GM23338 (cell line): ENCODE data around the gene DLGAP4. TPM values are rescaled to one million over a fixed set of nuclear protein-coding genes. Genes with fewer than 3 reads are reported as not detected.

Source experiments
- ATAC-seq: fragments of 200-7000 bp; cut with Tn5 transposase; 3 replicates; pipeline ENCODE4 v1.9.1; 2020
- DNase-seq: peaks from one replicate; pipeline ENCODE4 v3.0.0-alpha.2; 2015; ENCODE audit warnings: low spot score
- H2AFZ ChIP-seq: fragments of 200-600 bp; sonication (generic); 2 replicates; pipeline ENCODE4 v1.8.0; 2016; ENCODE audit warnings: antibody characterized with exemption, mild to moderate bottlenecking, moderate library complexity
- H3F3A ChIP-seq: fragments of 200-600 bp; sonication (generic); replicated peaks from 2 replicates; pipeline ENCODE4 v1.8.0; 2017; ENCODE audit warnings: antibody characterized with exemption, mixed run types, low read depth
- H3K27ac ChIP-seq: fragments of 200-600 bp; sonication (generic); 2 replicates; pipeline ENCODE4 v1.6.1; 2016; ENCODE audit warnings: low read depth
- H3K27me3 ChIP-seq: fragments of 200-600 bp; sonication (generic); 2 replicates; pipeline ENCODE4 v1.8.0; 2016; ENCODE audit warnings: mild to moderate bottlenecking, mixed run types, moderate library complexity; ENCODE audit not compliant: insufficient read depth
- H3K36me3 ChIP-seq: fragments of 200-600 bp; sonication (generic); 2 replicates; pipeline ENCODE4 v1.8.0; 2016; ENCODE audit warnings: mild to moderate bottlenecking; ENCODE audit not compliant: insufficient read depth
- H3K4me1 ChIP-seq: fragments of 200-600 bp; sonication (generic); 2 replicates; pipeline ENCODE4 v1.8.0; 2016; ENCODE audit warnings: mild to moderate bottlenecking, moderate library complexity; ENCODE audit not compliant: insufficient read depth
- H3K4me2 ChIP-seq: fragments of 200-600 bp; sonication (generic); 2 replicates; pipeline ENCODE4 v1.7.1; 2017; ENCODE audit warnings: mixed run types
- H3K4me3 ChIP-seq: fragments of 200-600 bp; sonication (generic); 2 replicates; pipeline ENCODE4 v1.6.1; 2016; ENCODE audit warnings: mixed run types
- H3K79me2 ChIP-seq: fragments of 200-600 bp; sonication (generic); replicated peaks from 2 replicates; pipeline ENCODE4 v1.8.0; 2017; ENCODE audit warnings: mild to moderate bottlenecking; ENCODE audit not compliant: insufficient read depth
- H3K9me2 ChIP-seq: fragments of 200-600 bp; sonication (generic); 2 replicates; pipeline ENCODE4 v1.8.0; 2017; ENCODE audit not compliant: insufficient read depth
- H4K20me1 ChIP-seq: fragments of 200-600 bp; sonication (generic); replicated peaks from 2 replicates; pipeline ENCODE4 v1.8.0; 2017; ENCODE audit warnings: mild to moderate bottlenecking; ENCODE audit not compliant: insufficient read depth
- H3K27ac Mint-ChIP-seq: 2 replicates; pipeline ENCODE4 v1.8.0; 2020; ENCODE audit warnings: inconsistent platforms, mild to moderate bottlenecking, moderate library complexity, mixed read lengths
- H3K27me3 Mint-ChIP-seq: 3 replicates; pipeline ENCODE4 v1.8.0; 2022; ENCODE audit warnings: low read depth, mild to moderate bottlenecking, moderate library complexity, mixed read lengths, inconsistent platforms; ENCODE audit not compliant: insufficient read depth, poor library complexity
- H3K36me3 Mint-ChIP-seq: 3 replicates; pipeline ENCODE4 v1.8.0; 2021; ENCODE audit warnings: low read depth, mild to moderate bottlenecking, inconsistent platforms, moderate library complexity, mixed read lengths
- H3K4me1 Mint-ChIP-seq: 3 replicates; pipeline ENCODE4 v1.8.0; 2020; ENCODE audit warnings: mild to moderate bottlenecking, inconsistent platforms, mixed read lengths
- H3K4me3 Mint-ChIP-seq: 3 replicates; pipeline ENCODE4 v1.8.0; 2021; ENCODE audit warnings: moderate library complexity, mild to moderate bottlenecking, inconsistent platforms, mixed read lengths
- H3K9me3 Mint-ChIP-seq: 3 replicates; pipeline ENCODE4 v1.8.0; 2020; ENCODE audit warnings: moderate library complexity, mild to moderate bottlenecking, inconsistent platforms, mixed read lengths
- CREB1 ChIP-seq: fragments of 250-450 bp; sonication (Bioruptor Pico); IDR thresholded peaks from 2 replicates; pipeline ENCODE4 v1.5.0; 2020; ENCODE audit warnings: low read depth, mild to moderate bottlenecking, moderate library complexity
- EZH2 ChIP-seq: fragments of 200-600 bp; sonication (generic); IDR thresholded peaks from one replicate; pipeline ENCODE4 v1.8.0; 2017; ENCODE audit warnings: antibody characterized with exemption, mild to moderate bottlenecking, low read depth; ENCODE audit not compliant: unreplicated experiment
- EZH2phosphoT487 ChIP-seq: fragments of 200-600 bp; sonication (generic); IDR thresholded peaks from one replicate; pipeline ENCODE4 v1.8.1; 2018; ENCODE audit warnings: antibody characterized with exemption; ENCODE audit not compliant: unreplicated experiment
- JUNB ChIP-seq: IDR thresholded peaks from one replicate; pipeline ENCODE4 v1.6.1; 2016; ENCODE audit warnings: antibody characterized with exemption; ENCODE audit not compliant: unreplicated experiment
- NANOG ChIP-seq: IDR thresholded peaks from 2 replicates; pipeline ENCODE4 v1.6.1; 2016; ENCODE audit warnings: antibody characterized with exemption, borderline replicate concordance
- POLR2AphosphoS5 ChIP-seq: IDR thresholded peaks from 2 replicates; pipeline ENCODE4 v1.6.1; 2016; ENCODE audit warnings: antibody characterized with exemption, low read depth
- STAT1 ChIP-seq: IDR thresholded peaks from one replicate; pipeline ENCODE4 v1.6.1; 2016; ENCODE audit warnings: antibody characterized with exemption; ENCODE audit not compliant: unreplicated experiment
- ZNF114 ChIP-seq: fragments of 250-450 bp; sonication (Bioruptor Pico); IDR thresholded peaks from 2 replicates; pipeline ENCODE4 v1.5.0; 2020; ENCODE audit warnings: mild to moderate bottlenecking, moderate library complexity
- ZNF331 ChIP-seq: fragments of 250-450 bp; sonication (Bioruptor Pico); IDR thresholded peaks from 2 replicates; pipeline ENCODE4 v1.5.0; 2020; ENCODE audit warnings: low read depth, mild to moderate bottlenecking, moderate library complexity
- polyA plus RNA-seq: library from polyadenylated mRNA; unstranded; fragments of >200 nt; fragmentation: Nextera tagmentation; extraction: Ambion mirVana; gene quantifications from 2 replicates; pipeline ENCODE4 v1.2.1, GENCODE V29; 2016
- total RNA-seq: library from RNA; depleted of rRNA; stranded (reverse); fragments of >200 nt; shearing (Covaris generic); gene quantifications from 2 replicates; pipeline ENCODE4 v1.2.3, GENCODE V29; 2014
- TF ChIP-seq, protein P1 (sequence below): fragments of 250-450 bp; sonication (Bioruptor Pico); IDR thresholded peaks from 2 replicates; pipeline ENCODE4 v1.5.0; 2020; ENCODE audit warnings: mild to moderate bottlenecking, moderate library complexity
- TF ChIP-seq, protein P2 (sequence below): IDR thresholded peaks from 2 replicates; pipeline ENCODE4 v1.6.1; 2016; ENCODE audit warnings: antibody characterized with exemption
- TF ChIP-seq, protein P3 (sequence below): IDR thresholded peaks from one replicate; pipeline ENCODE4 v1.6.1; 2018; ENCODE audit warnings: antibody characterized with exemption; ENCODE audit not compliant: unreplicated experiment
- TF ChIP-seq, protein P4 (sequence below), 2 experiments: fragments of 200-600 bp in 1 of 2; sonication (generic) in 1 of 2; conservative IDR thresholded peaks; 2 replicates each; pipeline versions ENCODE4 v1.5.1 to v1.6.1; 2016 to 2017; ENCODE audit warnings: antibody characterized with exemption in 2 of 2, low read depth in 2 of 2, mild to moderate bottlenecking in 2 of 2, moderate library complexity in 1 of 2

DLGAP4 gene
- total and polyA plus RNA-seq, 2 experiments from 2014 or later: 46.1 to 52.2 TPM

DNA sequence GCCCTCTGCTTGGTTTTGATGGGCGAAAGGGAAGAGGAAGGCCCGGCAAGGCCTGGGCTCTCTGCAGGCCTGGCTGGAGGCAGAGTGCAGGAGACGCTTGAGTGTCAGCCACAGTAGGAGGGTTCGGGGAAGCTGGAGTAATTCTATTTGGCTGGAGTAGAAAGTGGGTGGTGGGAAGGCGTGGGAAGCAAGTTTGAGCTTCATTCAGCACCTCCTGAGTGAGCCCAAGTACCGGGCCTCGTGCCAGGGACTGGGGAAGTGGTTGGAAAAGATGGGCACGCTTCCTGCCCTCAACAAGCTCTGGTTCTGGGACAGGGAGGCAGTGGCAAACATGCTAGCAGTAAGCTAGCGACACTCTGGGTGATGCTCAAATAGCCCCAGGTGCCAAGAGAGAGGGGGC lies 72.5 kb downstream of the DLGAP4 start:
- Histone ChIP-seq H4K20me1 (no peaks in the 10 kb centered on the region), H2AFZ (no peak overlapping the region), H3K4me3 (no peak overlapping the region), H3F3A (no peaks in the 10 kb centered on the region), H3K27ac (no peak overlapping the region), H3K79me2 (no peaks in the 10 kb centered on the region), H3K4me1 (no peaks in the 10 kb centered on the region), H3K4me2 (no peak overlapping the region), H3K27me3 (no peaks in the 10 kb centered on the region), H3K36me3 (no peaks in the 10 kb centered on the region), H3K9me2 (no peaks in the 10 kb centered on the region)
- TF ChIP-seq, protein P1, sequence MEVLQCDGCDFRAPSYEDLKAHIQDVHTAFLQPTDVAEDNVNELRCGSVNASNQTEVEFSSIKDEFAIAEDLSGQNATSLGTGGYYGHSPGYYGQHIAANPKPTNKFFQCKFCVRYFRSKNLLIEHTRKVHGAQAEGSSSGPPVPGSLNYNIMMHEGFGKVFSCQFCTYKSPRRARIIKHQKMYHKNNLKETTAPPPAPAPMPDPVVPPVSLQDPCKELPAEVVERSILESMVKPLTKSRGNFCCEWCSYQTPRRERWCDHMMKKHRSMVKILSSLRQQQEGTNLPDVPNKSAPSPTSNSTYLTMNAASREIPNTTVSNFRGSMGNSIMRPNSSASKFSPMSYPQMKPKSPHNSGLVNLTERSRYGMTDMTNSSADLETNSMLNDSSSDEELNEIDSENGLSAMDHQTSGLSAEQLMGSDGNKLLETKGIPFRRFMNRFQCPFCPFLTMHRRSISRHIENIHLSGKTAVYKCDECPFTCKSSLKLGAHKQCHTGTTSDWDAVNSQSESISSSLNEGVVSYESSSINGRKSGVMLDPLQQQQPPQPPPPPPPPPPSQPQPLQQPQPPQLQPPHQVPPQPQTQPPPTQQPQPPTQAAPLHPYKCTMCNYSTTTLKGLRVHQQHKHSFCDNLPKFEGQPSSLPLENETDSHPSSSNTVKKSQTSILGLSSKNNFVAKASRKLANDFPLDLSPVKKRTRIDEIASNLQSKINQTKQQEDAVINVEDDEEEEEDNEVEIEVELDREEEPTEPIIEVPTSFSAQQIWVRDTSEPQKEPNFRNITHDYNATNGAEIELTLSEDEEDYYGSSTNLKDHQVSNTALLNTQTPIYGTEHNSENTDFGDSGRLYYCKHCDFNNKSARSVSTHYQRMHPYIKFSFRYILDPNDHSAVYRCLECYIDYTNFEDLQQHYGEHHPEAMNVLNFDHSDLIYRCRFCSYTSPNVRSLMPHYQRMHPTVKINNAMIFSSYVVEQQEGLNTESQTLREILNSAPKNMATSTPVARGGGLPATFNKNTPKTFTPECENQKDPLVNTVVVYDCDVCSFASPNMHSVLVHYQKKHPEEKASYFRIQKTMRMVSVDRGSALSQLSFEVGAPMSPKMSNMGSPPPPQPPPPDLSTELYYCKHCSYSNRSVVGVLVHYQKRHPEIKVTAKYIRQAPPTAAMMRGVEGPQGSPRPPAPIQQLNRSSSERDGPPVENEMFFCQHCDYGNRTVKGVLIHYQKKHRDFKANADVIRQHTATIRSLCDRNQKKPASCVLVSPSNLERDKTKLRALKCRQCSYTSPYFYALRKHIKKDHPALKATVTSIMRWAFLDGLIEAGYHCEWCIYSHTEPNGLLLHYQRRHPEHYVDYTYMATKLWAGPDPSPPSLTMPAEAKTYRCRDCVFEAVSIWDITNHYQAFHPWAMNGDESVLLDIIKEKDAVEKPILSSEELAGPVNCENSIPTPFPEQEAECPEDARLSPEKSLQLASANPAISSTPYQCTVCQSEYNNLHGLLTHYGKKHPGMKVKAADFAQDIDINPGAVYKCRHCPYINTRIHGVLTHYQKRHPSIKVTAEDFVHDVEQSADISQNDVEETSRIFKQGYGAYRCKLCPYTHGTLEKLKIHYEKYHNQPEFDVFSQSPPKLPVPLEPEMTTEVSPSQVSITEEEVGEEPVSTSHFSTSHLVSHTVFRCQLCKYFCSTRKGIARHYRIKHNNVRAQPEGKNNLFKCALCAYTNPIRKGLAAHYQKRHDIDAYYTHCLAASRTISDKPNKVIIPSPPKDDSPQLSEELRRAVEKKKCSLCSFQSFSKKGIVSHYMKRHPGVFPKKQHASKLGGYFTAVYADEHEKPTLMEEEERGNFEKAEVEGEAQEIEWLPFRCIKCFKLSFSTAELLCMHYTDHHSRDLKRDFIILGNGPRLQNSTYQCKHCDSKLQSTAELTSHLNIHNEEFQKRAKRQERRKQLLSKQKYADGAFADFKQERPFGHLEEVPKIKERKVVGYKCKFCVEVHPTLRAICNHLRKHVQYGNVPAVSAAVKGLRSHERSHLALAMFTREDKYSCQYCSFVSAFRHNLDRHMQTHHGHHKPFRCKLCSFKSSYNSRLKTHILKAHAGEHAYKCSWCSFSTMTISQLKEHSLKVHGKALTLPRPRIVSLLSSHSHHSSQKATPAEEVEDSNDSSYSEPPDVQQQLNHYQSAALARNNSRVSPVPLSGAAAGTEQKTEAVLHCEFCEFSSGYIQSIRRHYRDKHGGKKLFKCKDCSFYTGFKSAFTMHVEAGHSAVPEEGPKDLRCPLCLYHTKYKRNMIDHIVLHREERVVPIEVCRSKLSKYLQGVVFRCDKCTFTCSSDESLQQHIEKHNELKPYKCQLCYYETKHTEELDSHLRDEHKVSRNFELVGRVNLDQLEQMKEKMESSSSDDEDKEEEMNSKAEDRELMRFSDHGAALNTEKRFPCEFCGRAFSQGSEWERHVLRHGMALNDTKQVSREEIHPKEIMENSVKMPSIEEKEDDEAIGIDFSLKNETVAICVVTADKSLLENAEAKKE (CRISPR knock-in tag): no peak
- TF ChIP-seq, protein P2, sequence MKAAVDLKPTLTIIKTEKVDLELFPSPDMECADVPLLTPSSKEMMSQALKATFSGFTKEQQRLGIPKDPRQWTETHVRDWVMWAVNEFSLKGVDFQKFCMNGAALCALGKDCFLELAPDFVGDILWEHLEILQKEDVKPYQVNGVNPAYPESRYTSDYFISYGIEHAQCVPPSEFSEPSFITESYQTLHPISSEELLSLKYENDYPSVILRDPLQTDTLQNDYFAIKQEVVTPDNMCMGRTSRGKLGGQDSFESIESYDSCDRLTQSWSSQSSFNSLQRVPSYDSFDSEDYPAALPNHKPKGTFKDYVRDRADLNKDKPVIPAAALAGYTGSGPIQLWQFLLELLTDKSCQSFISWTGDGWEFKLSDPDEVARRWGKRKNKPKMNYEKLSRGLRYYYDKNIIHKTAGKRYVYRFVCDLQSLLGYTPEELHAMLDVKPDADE: no peak
- TF ChIP-seq, protein P3, sequence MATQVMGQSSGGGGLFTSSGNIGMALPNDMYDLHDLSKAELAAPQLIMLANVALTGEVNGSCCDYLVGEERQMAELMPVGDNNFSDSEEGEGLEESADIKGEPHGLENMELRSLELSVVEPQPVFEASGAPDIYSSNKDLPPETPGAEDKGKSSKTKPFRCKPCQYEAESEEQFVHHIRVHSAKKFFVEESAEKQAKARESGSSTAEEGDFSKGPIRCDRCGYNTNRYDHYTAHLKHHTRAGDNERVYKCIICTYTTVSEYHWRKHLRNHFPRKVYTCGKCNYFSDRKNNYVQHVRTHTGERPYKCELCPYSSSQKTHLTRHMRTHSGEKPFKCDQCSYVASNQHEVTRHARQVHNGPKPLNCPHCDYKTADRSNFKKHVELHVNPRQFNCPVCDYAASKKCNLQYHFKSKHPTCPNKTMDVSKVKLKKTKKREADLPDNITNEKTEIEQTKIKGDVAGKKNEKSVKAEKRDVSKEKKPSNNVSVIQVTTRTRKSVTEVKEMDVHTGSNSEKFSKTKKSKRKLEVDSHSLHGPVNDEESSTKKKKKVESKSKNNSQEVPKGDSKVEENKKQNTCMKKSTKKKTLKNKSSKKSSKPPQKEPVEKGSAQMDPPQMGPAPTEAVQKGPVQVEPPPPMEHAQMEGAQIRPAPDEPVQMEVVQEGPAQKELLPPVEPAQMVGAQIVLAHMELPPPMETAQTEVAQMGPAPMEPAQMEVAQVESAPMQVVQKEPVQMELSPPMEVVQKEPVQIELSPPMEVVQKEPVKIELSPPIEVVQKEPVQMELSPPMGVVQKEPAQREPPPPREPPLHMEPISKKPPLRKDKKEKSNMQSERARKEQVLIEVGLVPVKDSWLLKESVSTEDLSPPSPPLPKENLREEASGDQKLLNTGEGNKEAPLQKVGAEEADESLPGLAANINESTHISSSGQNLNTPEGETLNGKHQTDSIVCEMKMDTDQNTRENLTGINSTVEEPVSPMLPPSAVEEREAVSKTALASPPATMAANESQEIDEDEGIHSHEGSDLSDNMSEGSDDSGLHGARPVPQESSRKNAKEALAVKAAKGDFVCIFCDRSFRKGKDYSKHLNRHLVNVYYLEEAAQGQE: no peak
- TF ChIP-seq JUNB (no peak), EZH2 (no peak), ZNF114 (CRISPR knock-in tag) (no peak), ZNF331 (CRISPR knock-in tag) (no peak), POLR2AphosphoS5 (no peak), EZH2phosphoT487 (no peak), CREB1 (CRISPR knock-in tag) (no peak), NANOG (no peak), STAT1 (no peak)
- TF ChIP-seq, protein P4, sequence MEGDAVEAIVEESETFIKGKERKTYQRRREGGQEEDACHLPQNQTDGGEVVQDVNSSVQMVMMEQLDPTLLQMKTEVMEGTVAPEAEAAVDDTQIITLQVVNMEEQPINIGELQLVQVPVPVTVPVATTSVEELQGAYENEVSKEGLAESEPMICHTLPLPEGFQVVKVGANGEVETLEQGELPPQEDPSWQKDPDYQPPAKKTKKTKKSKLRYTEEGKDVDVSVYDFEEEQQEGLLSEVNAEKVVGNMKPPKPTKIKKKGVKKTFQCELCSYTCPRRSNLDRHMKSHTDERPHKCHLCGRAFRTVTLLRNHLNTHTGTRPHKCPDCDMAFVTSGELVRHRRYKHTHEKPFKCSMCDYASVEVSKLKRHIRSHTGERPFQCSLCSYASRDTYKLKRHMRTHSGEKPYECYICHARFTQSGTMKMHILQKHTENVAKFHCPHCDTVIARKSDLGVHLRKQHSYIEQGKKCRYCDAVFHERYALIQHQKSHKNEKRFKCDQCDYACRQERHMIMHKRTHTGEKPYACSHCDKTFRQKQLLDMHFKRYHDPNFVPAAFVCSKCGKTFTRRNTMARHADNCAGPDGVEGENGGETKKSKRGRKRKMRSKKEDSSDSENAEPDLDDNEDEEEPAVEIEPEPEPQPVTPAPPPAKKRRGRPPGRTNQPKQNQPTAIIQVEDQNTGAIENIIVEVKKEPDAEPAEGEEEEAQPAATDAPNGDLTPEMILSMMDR (conservative IDR thresholded peaks at IDR 0.05; ENCODE audit: low read depth in 2 of 2): no peak
- H3K27ac Mint-ChIP-seq: no peak overlapping the region
- no peaks in the 10 kb centered on the region for H3K9me3 Mint-ChIP-seq
- H3K27me3 Mint-ChIP-seq: peaks cover 4% of the 10 kb centered on the region
- DNase-seq (no peak), ATAC-seq (no peak)
- peaks cover 4% of the 10 kb centered on the region; the same call in 2 of the 3 replicates for H3K4me1 Mint-ChIP-seq
- H3K36me3 Mint-ChIP-seq: no peaks in the 10 kb centered on the region
- no peak overlapping the region for H3K4me3 Mint-ChIP-seq
